ENCODE results near the gene PCDH20. TPM values are rescaled to one million over a fixed set of nuclear protein-coding genes. Genes with fewer than 3 reads are reported as not detected.
A peak's percentile ranks its signal among the peaks of the same experiment; 100 is the strongest.

PCDH20 gene
- total and polyA plus RNA-seq, 2 of the 13 experiments (the other 11 are each of a cell fraction or from before 2014, with no cell fraction given) = 0.02 TPM; not detected in 1

GRCh38 chr13:61417086-61417570 lies 1.5 kb upstream of the PCDH20 start (continued):
- TF ChIP-seq ZNF768 (CRISPR knock-in tag; IDR thresholded peaks at IDR 0.05) (no peak), ZKSCAN8 (CRISPR knock-in tag; IDR thresholded peaks at IDR 0.05; ENCODE audit: borderline replicate concordance) (no peak), NCOR1 (IDR thresholded peaks at IDR 0.05; ENCODE audit: borderline replicate concordance, low read length) (no peak), ZBTB14 (CRISPR knock-in tag; IDR thresholded peaks at IDR 0.05) (no peak), UBTF (CRISPR knock-in tag; IDR thresholded peaks at IDR 0.05) (no peak)

DNA sequence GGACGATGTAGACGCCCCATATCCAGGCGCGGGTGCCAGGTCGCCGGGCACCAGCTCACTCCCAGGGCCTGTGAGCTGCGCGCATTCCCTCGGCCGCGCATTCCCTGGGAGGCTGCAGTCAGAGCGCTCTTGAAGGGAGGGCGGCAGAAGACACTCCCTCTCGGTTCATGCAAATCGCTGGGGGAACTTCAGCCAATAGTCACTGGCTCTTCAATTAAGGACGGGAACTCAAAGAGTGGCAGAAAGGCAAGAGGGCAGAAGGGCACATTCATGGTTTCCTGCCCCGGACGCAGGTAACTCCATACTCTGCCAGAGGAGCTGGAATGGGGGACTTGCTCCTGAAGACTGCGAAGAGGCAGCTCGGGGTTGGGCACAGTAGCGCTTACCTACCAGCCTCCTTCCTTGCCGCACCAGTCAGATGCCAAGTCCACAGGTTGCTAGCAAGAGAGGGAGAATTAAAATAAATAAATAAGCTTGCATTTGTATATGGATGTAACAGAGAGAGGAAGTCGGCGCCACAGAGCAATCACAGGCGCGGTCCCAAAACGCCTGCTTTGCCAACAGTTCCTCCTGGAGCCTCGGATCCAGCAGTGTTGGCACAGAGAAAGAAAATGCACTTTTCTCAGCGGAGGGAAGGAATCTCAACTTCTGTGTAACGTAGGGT lies 459 bp downstream of the PCDH20 start:
- peak overlapping the region; percentile 45 for H3K4me2 ChIP-seq (ENCODE audit: low read depth, low read length)
- in situ Hi-C loops (cut with HindIII; ENCODE audit: extremely low pct_ligation_motif_present, low pct_unique_long_range_greater_than_20kb) = loop anchor here (10.0 to 25.0 kb wide), 2 partner anchors 270 to 778 kb away; no protein-coding TSS in a partner anchor
- H3K9me3 ChIP-seq (ENCODE audit: low read length) = no peaks in the 10 kb centered on the region
- ChIA-PET CTCF (ENCODE audit: low intra/inter-chr PET ratio, low total read pairs) (no interaction called here), POLR2A (no interaction called here)
- no peak overlapping the region for H3K9ac ChIP-seq (ENCODE audit: insufficient read depth, low read depth, low read length)
- H3K4me3 ChIP-seq (replicated peaks in 1 of 3; ENCODE audit: insufficient read depth in 1 of 3, low read depth in 2 of 3, low read length in 3 of 3) = peak overlapping the region in 1 of 3 experiments; percentile 33; a peak in 2 of 6 replicates
- intact Hi-C loops (cut with micrococcal nuclease; ENCODE audit: unreplicated experiment) = loop anchor here (10.0 kb wide), 1 partner anchor 290 kb away; no protein-coding TSS in a partner anchor
- peak; percentile 97 for ATAC-seq
- DNase-seq (ENCODE audit: low spot score) = peak; percentile 26
- no peaks in the 10 kb centered on the region for H4K20me1 ChIP-seq (ENCODE audit: insufficient read depth, low read length)
- H3K36me3 ChIP-seq (replicated peaks in 1 of 2; ENCODE audit: control insufficient read depth in 1 of 2, insufficient read depth in 2 of 2, low read length in 2 of 2) = no peaks in the 10 kb centered on the region
- no peak overlapping the region for H3K27ac ChIP-seq (ENCODE audit: extremely low read length, insufficient read depth, low read length)
- no TSS peak for BruUV-seq (replicated peaks)
- H2AFZ ChIP-seq (ENCODE audit: low read length) = no peak overlapping the region
- FAIRE-seq = no peak
- no peaks in the 10 kb centered on the region for H3K4me1 ChIP-seq (ENCODE audit: insufficient read depth, low read length)
- no peak for TF ChIP-seq SNRNP70 (IDR thresholded peaks at IDR 0.05; ENCODE audit: low read depth, low read length)
- TF ChIP-seq, protein P1, sequence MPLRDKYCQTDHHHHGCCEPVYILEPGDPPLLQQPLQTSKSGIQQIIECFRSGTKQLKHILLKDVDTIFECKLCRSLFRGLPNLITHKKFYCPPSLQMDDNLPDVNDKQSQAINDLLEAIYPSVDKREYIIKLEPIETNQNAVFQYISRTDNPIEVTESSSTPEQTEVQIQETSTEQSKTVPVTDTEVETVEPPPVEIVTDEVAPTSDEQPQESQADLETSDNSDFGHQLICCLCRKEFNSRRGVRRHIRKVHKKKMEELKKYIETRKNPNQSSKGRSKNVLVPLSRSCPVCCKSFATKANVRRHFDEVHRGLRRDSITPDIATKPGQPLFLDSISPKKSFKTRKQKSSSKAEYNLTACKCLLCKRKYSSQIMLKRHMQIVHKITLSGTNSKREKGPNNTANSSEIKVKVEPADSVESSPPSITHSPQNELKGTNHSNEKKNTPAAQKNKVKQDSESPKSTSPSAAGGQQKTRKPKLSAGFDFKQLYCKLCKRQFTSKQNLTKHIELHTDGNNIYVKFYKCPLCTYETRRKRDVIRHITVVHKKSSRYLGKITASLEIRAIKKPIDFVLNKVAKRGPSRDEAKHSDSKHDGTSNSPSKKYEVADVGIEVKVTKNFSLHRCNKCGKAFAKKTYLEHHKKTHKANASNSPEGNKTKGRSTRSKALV (CRISPR knock-in tag; IDR thresholded peaks at IDR 0.05) = peak; percentile 69; the same call in 1 of the 2 replicates
- TF ChIP-seq ZNF589 (CRISPR knock-in tag; conservative IDR thresholded peaks at IDR 0.05) = no peak
- TF ChIP-seq, protein P2, sequence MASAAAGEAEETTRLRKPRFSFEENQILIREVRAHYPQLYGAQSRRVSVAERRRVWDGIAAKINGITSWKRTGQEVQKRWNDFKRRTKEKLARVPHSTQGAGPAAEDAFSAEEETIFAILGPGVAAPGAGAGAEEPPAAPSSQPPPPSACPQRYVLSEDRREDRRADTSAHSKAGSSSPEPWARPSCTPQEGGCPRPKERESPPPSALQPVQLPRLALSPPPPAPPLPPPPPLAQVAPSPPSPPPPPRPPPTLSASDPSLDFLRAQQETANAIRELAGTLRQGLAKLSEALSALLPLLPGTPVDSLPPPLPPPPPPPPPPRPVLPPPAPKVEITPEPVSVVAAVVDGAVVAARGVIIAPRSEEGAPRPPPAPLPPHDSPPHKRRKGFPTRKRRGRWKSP (CRISPR knock-in tag; IDR thresholded peaks at IDR 0.05) = no peak
- TF ChIP-seq HNRNPH1 (optimal IDR thresholded peaks at IDR 0.05; ENCODE audit: low read depth, low read length) = no peak
- TF ChIP-seq SUZ12 (IDR thresholded peaks at IDR 0.05; ENCODE audit: low read depth, low read length) = no peak
- no peak for TF ChIP-seq ZNF431 (CRISPR knock-in tag; IDR thresholded peaks at IDR 0.05; ENCODE audit: borderline replicate concordance, low read depth)
- TF ChIP-seq, protein P3, sequence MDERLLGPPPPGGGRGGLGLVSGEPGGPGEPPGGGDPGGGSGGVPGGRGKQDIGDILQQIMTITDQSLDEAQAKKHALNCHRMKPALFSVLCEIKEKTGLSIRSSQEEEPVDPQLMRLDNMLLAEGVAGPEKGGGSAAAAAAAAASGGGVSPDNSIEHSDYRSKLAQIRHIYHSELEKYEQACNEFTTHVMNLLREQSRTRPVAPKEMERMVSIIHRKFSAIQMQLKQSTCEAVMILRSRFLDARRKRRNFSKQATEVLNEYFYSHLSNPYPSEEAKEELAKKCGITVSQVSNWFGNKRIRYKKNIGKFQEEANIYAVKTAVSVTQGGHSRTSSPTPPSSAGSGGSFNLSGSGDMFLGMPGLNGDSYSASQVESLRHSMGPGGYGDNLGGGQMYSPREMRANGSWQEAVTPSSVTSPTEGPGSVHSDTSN (CRISPR knock-in tag; IDR thresholded peaks at IDR 0.05) = no peak
- no peak for TF ChIP-seq SSRP1 (CRISPR knock-in tag; IDR thresholded peaks at IDR 0.05)
- H3K27me3 ChIP-seq (ENCODE audit: control insufficient read depth in 1 of 2, insufficient read depth in 2 of 2, low read length in 2 of 2) = peaks cover 5 to 28% of the 10 kb centered on the region in 2 experiments
- no peaks in the 10 kb centered on the region for H3K79me2 ChIP-seq (ENCODE audit: insufficient read depth, low read length)
- 9% methylated on average over 17 of the region's 30 CpGs for WGBS (ENCODE audit: low lambda C conversion rate)
